HepG2 (cell line): Measurements from ENCODE around the gene LTBR. TPM values are rescaled to one million over a fixed set of nuclear protein-coding genes. Genes with fewer than 3 reads are reported as not detected.

Source experiments
- GZF1 ChIP-seq: sonication (generic); formaldehyde crosslinking; IDR thresholded peaks from 2 replicates; pipeline ENCODE4 v1.5.1; 2020; ENCODE audit warnings: mild to moderate bottlenecking, missing genetic modification reagents
- JARID2 ChIP-seq: sonication (generic); formaldehyde crosslinking; IDR thresholded peaks from 2 replicates; pipeline ENCODE4 v1.8.1; 2023; ENCODE audit warnings: missing genetic modification reagents, inconsistent platforms; ENCODE audit not compliant: insufficient replicate concordance
- KIAA2018 ChIP-seq: sonication (generic); formaldehyde crosslinking; IDR thresholded peaks from 2 replicates; pipeline ENCODE4 v1.5.0; 2020; ENCODE audit warnings: mild to moderate bottlenecking, missing genetic modification reagents, borderline replicate concordance
- KLF11 ChIP-seq: IDR thresholded peaks from 2 replicates; pipeline ENCODE4 v1.6.1; 2016; ENCODE audit warnings: missing compliant biosample characterization
- RXRA ChIP-seq: sonication (generic); formaldehyde crosslinking; IDR thresholded peaks from 2 replicates; pipeline ENCODE4 v1.5.1; 2020; ENCODE audit warnings: missing genetic modification reagents
- ZBTB3 ChIP-seq: sonication (generic); formaldehyde crosslinking; IDR thresholded peaks from 2 replicates; pipeline ENCODE4 v1.4.0; 2020; ENCODE audit warnings: low read depth, mild to moderate bottlenecking, moderate library complexity, missing genetic modification reagents, borderline replicate concordance
- ZNF224 ChIP-seq: sonication (generic); formaldehyde crosslinking; IDR thresholded peaks from 2 replicates; pipeline ENCODE4 v1.5.0; 2020; ENCODE audit warnings: mild to moderate bottlenecking, missing genetic modification reagents
- ZNF263 ChIP-seq: sonication (generic); formaldehyde crosslinking; IDR thresholded peaks from 2 replicates; pipeline ENCODE4 v1.4.0; 2020; ENCODE audit warnings: missing genetic modification reagents
- ZNF572 ChIP-seq: sonication (generic); formaldehyde crosslinking; IDR thresholded peaks from 2 replicates; pipeline ENCODE4 v1.5.1; 2020; ENCODE audit warnings: mild to moderate bottlenecking, missing genetic modification reagents
- ZNF746 ChIP-seq: sonication (generic); formaldehyde crosslinking; IDR thresholded peaks from 2 replicates; pipeline ENCODE4 v1.8.0; 2022; ENCODE audit warnings: mild to moderate bottlenecking, missing genetic modification reagents
- ZNF878 ChIP-seq: sonication (generic); formaldehyde crosslinking; IDR thresholded peaks from 2 replicates; pipeline ENCODE4 v1.8.1; 2023; ENCODE audit warnings: mild to moderate bottlenecking, missing genetic modification reagents, moderate library complexity
- ZSCAN29 ChIP-seq: sonication (generic); formaldehyde crosslinking; conservative IDR thresholded peaks from 2 replicates; pipeline ENCODE4 v1.4.0; 2020; ENCODE audit warnings: mild to moderate bottlenecking, missing genetic modification reagents
- polyA plus RNA-seq, 8 experiments: library from polyadenylated mRNA; depleted of rRNA in 3 of 8; stranded (reverse) in 7 of 8; unstranded in 1 of 8; fragments of >200 nt; fragmentation: Illumina TruSeq in 4 of 8; extraction: Trizol in 4 of 8; gene quantifications; 2 replicates each; pipeline versions ENCODE4 v1.2.1 to v1.2.3, GENCODE V29; 2011 to 2016; ENCODE audit warnings: low read depth in 4 of 8, missing spikeins in 1 of 8, mixed read lengths in 1 of 8; ENCODE audit not compliant: insufficient read depth in 1 of 8
- total RNA-seq, 5 experiments: library from RNA; depleted of rRNA; stranded (reverse); fragments of >200 nt; fragmentation: Illumina TruSeq; extraction: Trizol; gene quantifications; 2 replicates each; pipeline ENCODE4 v1.2.3, GENCODE V29; 2016; ENCODE audit warnings: low read depth in 1 of 5
- TF ChIP-seq, protein P1 (sequence below): sonication (generic); formaldehyde crosslinking; IDR thresholded peaks from 2 replicates; pipeline ENCODE4 v1.4.0; 2020; ENCODE audit warnings: missing genetic modification reagents, borderline replicate concordance

Gene LTBR
- total and polyA plus RNA-seq, 2 of the 13 experiments (the other 11 are each of a cell fraction or from before 2014, with no cell fraction given): 31.4 to 34.8 TPM

- no peak for TF ChIP-seq KIAA2018 (CRISPR knock-in tag)
- 0 out of 2 replicates have a peak, but pooled peaks have one; percentile 18 for TF ChIP-seq ZNF746 (CRISPR knock-in tag)
- TF ChIP-seq ZNF572 (CRISPR knock-in tag): no peak
- TF ChIP-seq, protein P1, sequence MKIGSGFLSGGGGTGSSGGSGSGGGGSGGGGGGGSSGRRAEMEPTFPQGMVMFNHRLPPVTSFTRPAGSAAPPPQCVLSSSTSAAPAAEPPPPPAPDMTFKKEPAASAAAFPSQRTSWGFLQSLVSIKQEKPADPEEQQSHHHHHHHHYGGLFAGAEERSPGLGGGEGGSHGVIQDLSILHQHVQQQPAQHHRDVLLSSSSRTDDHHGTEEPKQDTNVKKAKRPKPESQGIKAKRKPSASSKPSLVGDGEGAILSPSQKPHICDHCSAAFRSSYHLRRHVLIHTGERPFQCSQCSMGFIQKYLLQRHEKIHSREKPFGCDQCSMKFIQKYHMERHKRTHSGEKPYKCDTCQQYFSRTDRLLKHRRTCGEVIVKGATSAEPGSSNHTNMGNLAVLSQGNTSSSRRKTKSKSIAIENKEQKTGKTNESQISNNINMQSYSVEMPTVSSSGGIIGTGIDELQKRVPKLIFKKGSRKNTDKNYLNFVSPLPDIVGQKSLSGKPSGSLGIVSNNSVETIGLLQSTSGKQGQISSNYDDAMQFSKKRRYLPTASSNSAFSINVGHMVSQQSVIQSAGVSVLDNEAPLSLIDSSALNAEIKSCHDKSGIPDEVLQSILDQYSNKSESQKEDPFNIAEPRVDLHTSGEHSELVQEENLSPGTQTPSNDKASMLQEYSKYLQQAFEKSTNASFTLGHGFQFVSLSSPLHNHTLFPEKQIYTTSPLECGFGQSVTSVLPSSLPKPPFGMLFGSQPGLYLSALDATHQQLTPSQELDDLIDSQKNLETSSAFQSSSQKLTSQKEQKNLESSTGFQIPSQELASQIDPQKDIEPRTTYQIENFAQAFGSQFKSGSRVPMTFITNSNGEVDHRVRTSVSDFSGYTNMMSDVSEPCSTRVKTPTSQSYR (CRISPR knock-in tag): no peak
- TF ChIP-seq ZNF878 (CRISPR knock-in tag): no peak
- TF ChIP-seq RXRA (CRISPR knock-in tag): no peak
- TF ChIP-seq ZNF263: no peak
- TF ChIP-seq ZNF224 (CRISPR knock-in tag): no peak
- TF ChIP-seq ZSCAN29 (CRISPR knock-in tag): peak; percentile 56; the same call in 1 of the 2 replicates
- no peak for TF ChIP-seq GZF1 (CRISPR knock-in tag)
- TF ChIP-seq ZBTB3 (CRISPR knock-in tag): no peak; the same call in 1 of the 2 replicates
- TF ChIP-seq JARID2: no peak
- no peak for TF ChIP-seq KLF11
Observed at GRCh38 chr12:6384499-6385436, 806 bp downstream of the LTBR start (continued).
